A673 (cell line): ENCODE results near the gene UBAP2L.
"Not testable (repeated sequence)": the region's sequence is repeated elsewhere in the genome, so short reads cannot be mapped to it uniquely, and the experiment has no call there.

ENCODE experiments used
- CTCF ChIP-seq: fragments of 300-800, 200-600 bp; sonication (generic); conservative IDR thresholded peaks from 2 replicates; pipeline ENCODE4 v1.5.1; 2017; ENCODE audit warnings: low read depth, mild to moderate bottlenecking, antibody characterized with exemption, low read length, moderate library complexity, mixed read lengths
- EZH2 ChIP-seq: fragments of 200-600 bp; sonication (generic); IDR thresholded peaks from 2 replicates; pipeline ENCODE4 v1.6.1; 2017; ENCODE audit warnings: borderline replicate concordance, low read depth, mild to moderate bottlenecking, mixed read lengths, antibody characterized with exemption, low read length; ENCODE audit not compliant: poor library complexity, severe bottlenecking

GRCh38 chr1:154309136-154309535 lies 88.4 kb downstream of the UBAP2L start:
- TF ChIP-seq EZH2, CTCF: not testable (repeated sequence)
